H9 (cell line): ENCODE measurements around the gene LPCAT1. TPM values are rescaled to one million over a fixed set of nuclear protein-coding genes. Genes with fewer than 3 reads are reported as not detected.
A peak's percentile ranks its signal among the peaks of the same experiment; 100 is the strongest.

Experiments used
- DNase-seq: peaks from one replicate; pipeline ENCODE4 v3.0.0-alpha.2; 2017
- H2AFZ ChIP-seq: one replicate; pipeline ENCODE4 v1.6.1; 2013; ENCODE audit warnings: mild to moderate bottlenecking, low read length, control low read depth, moderate library complexity
- H2AK5ac ChIP-seq: 2 replicates; pipeline ENCODE4 v1.6.1; 2013; ENCODE audit warnings: low read length, control low read depth, mixed read lengths; ENCODE audit not compliant: insufficient read length
- H2BK120ac ChIP-seq: one replicate; pipeline ENCODE4 v1.6.1; 2013; ENCODE audit warnings: low read depth, mild to moderate bottlenecking, low read length, control low read depth, inconsistent platforms; ENCODE audit not compliant: poor library complexity, severe bottlenecking
- H2BK12ac ChIP-seq: 2 replicates; pipeline ENCODE4 v1.6.1; 2013; ENCODE audit warnings: low read length, control low read depth, mixed read lengths, low read depth; ENCODE audit not compliant: insufficient read length
- H2BK15ac ChIP-seq: 2 replicates; pipeline ENCODE4 v1.6.1; 2013; ENCODE audit warnings: low read depth, low read length, control low read depth
- H2BK20ac ChIP-seq: one replicate; pipeline ENCODE4 v1.6.1; 2013; ENCODE audit warnings: low read depth, mild to moderate bottlenecking, low read length, control low read depth, inconsistent platforms; ENCODE audit not compliant: poor library complexity, severe bottlenecking
- H2BK5ac ChIP-seq: 2 replicates; pipeline ENCODE4 v1.6.1; 2013; ENCODE audit warnings: low read length, control low read depth, mixed read lengths; ENCODE audit not compliant: insufficient read length
- H3K14ac ChIP-seq: 2 replicates; pipeline ENCODE4 v1.6.1; 2013; ENCODE audit warnings: low read length, control low read depth; ENCODE audit not compliant: insufficient read depth
- H3K18ac ChIP-seq: 2 replicates; pipeline ENCODE4 v1.6.1; 2013; ENCODE audit warnings: low read depth, mild to moderate bottlenecking, mixed read lengths, low read length, control low read depth; ENCODE audit not compliant: insufficient read length
- H3K23ac ChIP-seq: 2 replicates; pipeline ENCODE4 v1.6.1; 2013; ENCODE audit warnings: low read length, control low read depth, mixed read lengths, low read depth; ENCODE audit not compliant: insufficient read length
- H3K23me2 ChIP-seq: 2 replicates; pipeline ENCODE4 v1.6.1; 2013; ENCODE audit warnings: low read depth, mild to moderate bottlenecking, mixed read lengths, low read length, control low read depth; ENCODE audit not compliant: insufficient read length, poor library complexity, severe bottlenecking
- H3K27ac ChIP-seq: 2 replicates; pipeline ENCODE4 v1.5.1; 2013; ENCODE audit warnings: low read length, control low read depth, mixed read lengths, low read depth; ENCODE audit not compliant: insufficient read length
- H3K27me3 ChIP-seq: 2 replicates; pipeline ENCODE4 v1.6.1; 2013; ENCODE audit warnings: low read length, control low read depth, inconsistent platforms; ENCODE audit not compliant: insufficient read depth
- H3K4ac ChIP-seq: 2 replicates; pipeline ENCODE4 v1.6.1; 2013; ENCODE audit warnings: low read depth, mild to moderate bottlenecking, control low read depth, inconsistent platforms, low read length, moderate library complexity
- H3K4me1 ChIP-seq: 2 replicates; pipeline ENCODE4 v1.6.1; 2013; ENCODE audit warnings: low read length, control low read depth, inconsistent platforms; ENCODE audit not compliant: insufficient read depth
- H3K4me2 ChIP-seq: 2 replicates; pipeline ENCODE4 v1.6.1; 2013; ENCODE audit warnings: low read length, control low read depth, mixed read lengths; ENCODE audit not compliant: insufficient read length, insufficient read depth
- H3K56ac ChIP-seq: 2 replicates; pipeline ENCODE4 v1.6.1; 2013; ENCODE audit warnings: low read depth, mild to moderate bottlenecking, mixed read lengths, low read length, control low read depth; ENCODE audit not compliant: insufficient read length
- H3K79me1 ChIP-seq: 2 replicates; pipeline ENCODE4 v1.6.1; 2013; ENCODE audit warnings: low read depth, mild to moderate bottlenecking, moderate library complexity, low read length, control low read depth, inconsistent platforms; ENCODE audit not compliant: insufficient read depth, poor library complexity, severe bottlenecking
- H3K79me2 ChIP-seq: 2 replicates; pipeline ENCODE4 v1.6.1; 2013; ENCODE audit warnings: low read length, control low read depth, inconsistent platforms; ENCODE audit not compliant: insufficient read depth
- H3K9ac ChIP-seq: 2 replicates; pipeline ENCODE4 v1.6.1; 2013; ENCODE audit warnings: low read length, control low read depth, mixed read lengths; ENCODE audit not compliant: insufficient read length; ENCODE audit errors: extremely low read depth
- H3K9me3 ChIP-seq: one replicate; pipeline ENCODE4 v1.6.1; 2013; ENCODE audit warnings: low read depth, low read length, inconsistent platforms; ENCODE audit not compliant: control insufficient read depth
- H3T11ph ChIP-seq: one replicate; pipeline ENCODE4 v1.6.1; 2013; ENCODE audit warnings: mild to moderate bottlenecking, low read length, control low read depth, inconsistent platforms
- H4K20me1 ChIP-seq: one replicate; pipeline ENCODE4 v1.6.1; 2013; ENCODE audit not compliant: control insufficient read depth, insufficient read length, insufficient read depth
- H4K5ac ChIP-seq: 2 replicates; pipeline ENCODE4 v1.6.1; 2013; ENCODE audit warnings: low read depth, mild to moderate bottlenecking, mixed read lengths, low read length, control low read depth; ENCODE audit not compliant: insufficient read length
- H4K8ac ChIP-seq: replicated peaks from 2 replicates; pipeline ENCODE4 v1.6.1; 2013; ENCODE audit warnings: low read length, control low read depth, mixed read lengths, low read depth; ENCODE audit not compliant: insufficient read length
- H4K91ac ChIP-seq: 2 replicates; pipeline ENCODE4 v1.6.1; 2013; ENCODE audit warnings: low read depth, mild to moderate bottlenecking, moderate library complexity, mixed read lengths, low read length, control low read depth; ENCODE audit not compliant: insufficient read length
- H3K27ac Mint-ChIP-seq, 3 experiments: 2 replicates in 2 of 3; 3 replicates in 1 of 3; pipeline ENCODE4 v1.8.0; 2020 to 2021; ENCODE audit warnings: mixed read lengths in 3 of 3, mild to moderate bottlenecking in 1 of 3, moderate library complexity in 1 of 3
- H3K27me3 Mint-ChIP-seq: 2 replicates; pipeline ENCODE4 v1.8.0; 2021; ENCODE audit warnings: low read depth, mild to moderate bottlenecking, moderate library complexity, mixed read lengths
- H3K36me3 Mint-ChIP-seq, 3 experiments: 2 replicates in 2 of 3; 3 replicates in 1 of 3; pipeline ENCODE4 v1.8.0; 2020 to 2021; ENCODE audit warnings: low read depth in 3 of 3, mixed read lengths in 3 of 3; ENCODE audit not compliant: insufficient read depth in 1 of 3
- H3K4me1 Mint-ChIP-seq, 2 experiments: 2 replicates each; pipeline ENCODE4 v1.8.0; 2020; ENCODE audit warnings: mixed read lengths in 2 of 2
- H3K4me3 Mint-ChIP-seq, 2 experiments: 2 replicates in 1 of 2; 3 replicates in 1 of 2; pipeline ENCODE4 v1.8.0; 2020 to 2021; ENCODE audit warnings: mild to moderate bottlenecking in 2 of 2, mixed read lengths in 2 of 2, moderate library complexity in 1 of 2
- H3K9me3 Mint-ChIP-seq, 2 experiments: 2 replicates in 1 of 2; 3 replicates in 1 of 2; pipeline ENCODE4 v1.8.0; 2020; ENCODE audit warnings: mild to moderate bottlenecking in 2 of 2, mixed read lengths in 2 of 2, moderate library complexity in 1 of 2
- CTCF ChIP-seq: fragments of 200-600 bp; sonication (generic); conservative IDR thresholded peaks from 3 replicates; pipeline ENCODE4 v1.8.0; 2021; ENCODE audit warnings: antibody characterized with exemption, mild to moderate bottlenecking
- WGBS: extraction: QIAGEN DNeasy Blood & Tissue Kit; methylation state at CpG from one replicate; pipeline ENCODE4 v1.1.7; 2013; ENCODE audit warnings: missing lambda C conversion rate, low lambda C conversion rate, mixed read lengths; ENCODE audit not compliant: insufficient read length; ENCODE audit errors: extremely low coverage; 5-methylcytosine and 5-hydroxymethylcytosine counted together
- total RNA-seq: library from RNA; stranded (reverse); gene quantifications from 2 replicates; pipeline ENCODE4 v1.2.1, GENCODE V29; 2021

LPCAT1 gene
- total RNA-seq, 1 experiment from 2014 or later, result 231 TPM

- Histone ChIP-seq H3K23me2 (peaks cover 4% of the 10 kb centered on the region), H2AFZ (no peak overlapping the region), H3K4ac (no peak overlapping the region), H3K79me1 (no peaks in the 10 kb centered on the region), H2BK120ac (no peak overlapping the region), H3K4me1 (peaks cover 3% of the 10 kb centered on the region; the same call in 1 of the 2 replicates), H2BK5ac (no peak overlapping the region), H3K18ac (no peak overlapping the region), H3K14ac (no peak overlapping the region; the same call in 1 of the 2 replicates), H4K91ac (no peak overlapping the region), H3K27me3 (no peaks in the 10 kb centered on the region), H3K56ac (no peak overlapping the region), H4K8ac (no peak overlapping the region), H2BK12ac (no peak overlapping the region), H3K27ac (no peak overlapping the region), H2BK15ac (no peak overlapping the region), H3K9me3 (no peaks in the 10 kb centered on the region), H4K20me1 (no peaks in the 10 kb centered on the region), H3T11ph (no peak overlapping the region), H2BK20ac (no peak overlapping the region), H3K79me2 (no peaks in the 10 kb centered on the region), H3K9ac (no peak overlapping the region), H4K5ac (no peak overlapping the region), H3K23ac (no peak overlapping the region), H3K4me2 (no peak overlapping the region), H2AK5ac (no peak overlapping the region)
- Mint-ChIP-seq H3K9me3 (peaks cover 0 to 1% of the 10 kb centered on the region in 2 experiments; a peak in 2 of 5 replicates), H3K27ac (peak overlapping the region in 1 of 3 experiments; percentile 92; a peak in 2 of 7 replicates), H3K36me3 (no peaks in the 10 kb centered on the region; a peak in 1 of 7 replicates), H3K4me3 (no peak overlapping the region; a peak in 1 of 5 replicates), H3K4me1 (peaks cover 17 to 26% of the 10 kb centered on the region in 2 experiments), H3K27me3 (peaks cover 6% of the 10 kb centered on the region)
- no peak for TF ChIP-seq CTCF
- DNase-seq, result no peak
- WGBS, result no CpG with 5 or more reads among the region's 23 CpGs
Measured at GRCh38 chr5:1413611-1414241, 110.0 kb downstream of the LPCAT1 start.
